NCI-H748 treated with DMSO at 0.1 percent for 48 hours (cell line): ENCODE results near the gene BUB1.
"Not testable (repeated sequence)": the region's sequence is repeated elsewhere in the genome, so short reads cannot be mapped to it uniquely, and the experiment has no call there.

ENCODE experiments used
- DNase-seq: peaks from one replicate; lab custom pipeline; 2025; lab: John Stamatoyannopoulos, UW

The BUB1 gene

DNA sequence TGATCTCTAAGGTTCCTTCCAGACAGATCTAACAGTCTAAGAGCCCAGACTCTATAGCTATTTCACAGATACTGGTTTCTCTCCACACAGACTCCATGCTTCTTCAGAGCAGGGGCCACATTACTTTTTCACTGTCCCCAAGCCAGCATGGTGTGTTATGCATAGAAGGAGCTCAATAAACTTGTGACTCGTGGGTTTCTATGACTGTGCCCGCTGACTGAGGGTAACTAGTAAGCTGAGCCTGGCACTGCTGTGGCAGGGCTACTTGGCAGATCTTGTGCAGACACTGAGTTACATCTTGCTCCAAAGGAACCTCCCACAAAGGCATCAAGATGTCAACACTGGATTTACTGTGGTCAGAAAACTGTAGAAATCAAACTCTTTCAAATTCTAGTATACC is 85.9 kb downstream of the BUB1 start:
- not testable (repeated sequence) for DNase-seq

DNA sequence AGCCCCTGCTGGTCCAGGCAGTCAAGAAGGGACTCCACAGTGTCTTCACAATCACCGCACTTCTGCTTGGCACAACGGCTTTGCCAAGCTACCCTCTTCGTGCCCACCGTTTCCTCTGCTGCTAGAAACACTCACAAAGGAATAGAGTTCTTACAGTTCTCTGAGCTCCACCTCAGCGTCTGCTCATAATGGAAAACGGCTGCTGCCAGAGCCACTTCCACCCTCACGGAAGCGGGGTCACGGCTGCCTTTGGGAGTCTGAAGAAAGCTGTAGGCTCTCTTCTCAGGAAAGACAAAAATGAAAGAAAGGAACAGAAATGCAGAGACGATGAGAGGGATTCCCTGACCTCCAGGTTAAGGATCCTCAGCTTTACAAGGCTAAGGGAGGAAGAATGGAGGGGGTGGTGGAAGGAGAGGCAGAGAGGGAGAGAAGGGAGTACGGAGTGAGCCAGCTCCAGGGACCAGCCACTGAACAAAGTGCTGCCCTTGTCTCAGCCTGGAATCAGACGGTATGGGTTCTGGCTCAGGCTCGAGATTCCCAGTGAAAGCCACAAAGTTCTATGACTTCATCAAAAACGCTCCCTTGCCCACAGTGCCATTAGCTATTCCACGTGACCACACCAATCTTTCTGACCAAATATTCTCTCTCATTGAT is 88.1 kb downstream of the BUB1 start:
- DNase-seq: not testable (repeated sequence)

- not testable (repeated sequence) for DNase-seq
Observed at GRCh38 chr2:110588520-110588919, 89.3 kb downstream of the BUB1 start.
